HepG2 (cell line): ENCODE data around the gene HSPB6. TPM values are rescaled to one million over a fixed set of nuclear protein-coding genes. Genes with fewer than 3 reads are reported as not detected.

Source experiments
- ATF2 ChIP-seq: sonication (generic); formaldehyde crosslinking; IDR thresholded peaks from 2 replicates; pipeline ENCODE4 v1.4.0; 2020; ENCODE audit warnings: missing genetic modification reagents
- CSRNP2 ChIP-seq: sonication (generic); formaldehyde crosslinking; conservative IDR thresholded peaks from 2 replicates; pipeline ENCODE4 v1.8.0; 2022; ENCODE audit warnings: low read depth, missing genetic modification reagents
- HDAC1 ChIP-seq: sonication (generic); formaldehyde crosslinking; IDR thresholded peaks from 2 replicates; pipeline ENCODE4 v1.5.1; 2020; ENCODE audit warnings: mild to moderate bottlenecking, missing genetic modification reagents
- HNRNPK ChIP-seq: fragments of 200-400 bp; formaldehyde crosslinking; IDR thresholded peaks from 2 replicates; pipeline ENCODE4 v1.6.1; 2018; ENCODE audit warnings: low read length, low read depth, moderate library complexity, mild to moderate bottlenecking; ENCODE audit not compliant: poor library complexity, severe bottlenecking
- MAFG ChIP-seq: sonication (generic); formaldehyde crosslinking; IDR thresholded peaks from 2 replicates; pipeline ENCODE4 v1.5.1; 2020; ENCODE audit warnings: mild to moderate bottlenecking, missing genetic modification reagents
- MED8 ChIP-seq: sonication (generic); formaldehyde crosslinking; IDR thresholded peaks from 2 replicates; pipeline ENCODE4 v1.8.1; 2023; ENCODE audit warnings: mild to moderate bottlenecking, missing genetic modification reagents; ENCODE audit not compliant: insufficient replicate concordance
- NCOR1 ChIP-seq: fragments of 200-600 bp; sonication (generic); IDR thresholded peaks from 2 replicates; pipeline ENCODE4 v1.7.0; 2017; ENCODE audit warnings: antibody characterized with exemption, low read length, borderline replicate concordance
- RBAK ChIP-seq: sonication (generic); formaldehyde crosslinking; IDR thresholded peaks from 2 replicates; pipeline ENCODE4 v1.5.1; 2020; ENCODE audit warnings: mild to moderate bottlenecking, missing genetic modification reagents
- RBM22 ChIP-seq: fragments of 200-400 bp; formaldehyde crosslinking; optimal IDR thresholded peaks from 2 replicates; pipeline ENCODE3; 2017; ENCODE audit warnings: mild to moderate bottlenecking, low read length, moderate library complexity
- RELA ChIP-seq: sonication (generic); formaldehyde crosslinking; IDR thresholded peaks from 2 replicates; pipeline ENCODE4 v1.4.0; 2020; ENCODE audit warnings: missing genetic modification reagents
- SRY ChIP-seq: sonication (generic); formaldehyde crosslinking; IDR thresholded peaks from 2 replicates; pipeline ENCODE4 v1.8.0; 2022; ENCODE audit warnings: mild to moderate bottlenecking, missing genetic modification reagents
- ZFP36L2 ChIP-seq: sonication (generic); formaldehyde crosslinking; IDR thresholded peaks from 2 replicates; pipeline ENCODE4 v1.4.0; 2020; ENCODE audit warnings: missing genetic modification reagents
- ZNF274 ChIP-seq: sonication (generic); formaldehyde crosslinking; IDR thresholded peaks from 2 replicates; pipeline ENCODE4 v1.5.1; 2020; ENCODE audit warnings: mild to moderate bottlenecking, missing genetic modification reagents
- ZNF644 ChIP-seq: IDR thresholded peaks from 2 replicates; pipeline ENCODE4 v1.6.1; 2016; ENCODE audit warnings: low read depth
- ZNF746 ChIP-seq: sonication (generic); formaldehyde crosslinking; IDR thresholded peaks from 2 replicates; pipeline ENCODE4 v1.8.0; 2022; ENCODE audit warnings: mild to moderate bottlenecking, missing genetic modification reagents
- ZNF75D ChIP-seq: sonication (generic); formaldehyde crosslinking; IDR thresholded peaks from 2 replicates; pipeline ENCODE4 v1.8.1; 2023; ENCODE audit warnings: missing genetic modification reagents, mild to moderate bottlenecking, borderline replicate concordance
- ZSCAN12 ChIP-seq: sonication (generic); formaldehyde crosslinking; IDR thresholded peaks from 2 replicates; pipeline ENCODE4 v1.9.0; 2021; ENCODE audit warnings: mild to moderate bottlenecking, missing genetic modification reagents
- polyA plus RNA-seq, 8 experiments: library from polyadenylated mRNA; depleted of rRNA in 3 of 8; stranded (reverse) in 7 of 8; unstranded in 1 of 8; fragments of >200 nt; fragmentation: Illumina TruSeq in 4 of 8; extraction: Trizol in 4 of 8; gene quantifications; 2 replicates each; pipeline versions ENCODE4 v1.2.1 to v1.2.3, GENCODE V29; 2011 to 2016; ENCODE audit warnings: low read depth in 4 of 8, missing spikeins in 1 of 8, mixed read lengths in 1 of 8; ENCODE audit not compliant: insufficient read depth in 1 of 8
- total RNA-seq, 5 experiments: library from RNA; depleted of rRNA; stranded (reverse); fragments of >200 nt; fragmentation: Illumina TruSeq; extraction: Trizol; gene quantifications; 2 replicates each; pipeline ENCODE4 v1.2.3, GENCODE V29; 2016; ENCODE audit warnings: low read depth in 1 of 5
- TF ChIP-seq, protein P1 (sequence below): sonication (generic); formaldehyde crosslinking; IDR thresholded peaks from 2 replicates; pipeline ENCODE4 v1.5.1; 2020; ENCODE audit warnings: mild to moderate bottlenecking, missing genetic modification reagents, borderline replicate concordance
- TF ChIP-seq, protein P2 (sequence below): sonication (generic); formaldehyde crosslinking; IDR thresholded peaks from 2 replicates; pipeline ENCODE4 v1.5.0; 2020; ENCODE audit warnings: mild to moderate bottlenecking, missing genetic modification reagents, borderline replicate concordance
- TF ChIP-seq, protein P3 (sequence below): IDR thresholded peaks from 2 replicates; pipeline ENCODE4 v1.6.1; 2016
- TF ChIP-seq, protein P4 (sequence below): sonication (generic); formaldehyde crosslinking; IDR thresholded peaks from 2 replicates; pipeline ENCODE4 v1.4.0; 2020; ENCODE audit warnings: missing genetic modification reagents, low read depth, mild to moderate bottlenecking, borderline replicate concordance

Gene HSPB6
- total and polyA plus RNA-seq, 2 of the 13 experiments (the other 11 are each of a cell fraction or from before 2014, with no cell fraction given), result 0.18 TPM; not detected in 1

GRCh38 chr19:35748106-35749020, 8.5 kb downstream of the HSPB6 start, which contains the start of gene LIN37 (continued):
- TF ChIP-seq RBM22 (no peak), RBAK (CRISPR knock-in tag) (no peak), HDAC1 (peak; percentile 78; the same call in 1 of the 2 replicates), MED8 (CRISPR knock-in tag) (no peak), NCOR1 (peak; percentile 23; the same call in 1 of the 2 replicates), ZNF274 (CRISPR knock-in tag) (no peak), ZNF75D (CRISPR knock-in tag) (no peak), ATF2 (peak; percentile 69; the same call in 1 of the 2 replicates), HNRNPK (no peak), ZNF644 (CRISPR knock-in tag) (no peak), SRY (CRISPR knock-in tag) (no peak; the same call in 1 of the 2 replicates), ZNF746 (CRISPR knock-in tag) (0 out of 2 replicates have a peak, but pooled peaks have one; percentile 31), CSRNP2 (no peak), MAFG (CRISPR knock-in tag) (no peak), RELA (CRISPR knock-in tag) (no peak), ZFP36L2 (CRISPR knock-in tag) (no peak), ZSCAN12 (no peak)
- TF ChIP-seq, protein P1, sequence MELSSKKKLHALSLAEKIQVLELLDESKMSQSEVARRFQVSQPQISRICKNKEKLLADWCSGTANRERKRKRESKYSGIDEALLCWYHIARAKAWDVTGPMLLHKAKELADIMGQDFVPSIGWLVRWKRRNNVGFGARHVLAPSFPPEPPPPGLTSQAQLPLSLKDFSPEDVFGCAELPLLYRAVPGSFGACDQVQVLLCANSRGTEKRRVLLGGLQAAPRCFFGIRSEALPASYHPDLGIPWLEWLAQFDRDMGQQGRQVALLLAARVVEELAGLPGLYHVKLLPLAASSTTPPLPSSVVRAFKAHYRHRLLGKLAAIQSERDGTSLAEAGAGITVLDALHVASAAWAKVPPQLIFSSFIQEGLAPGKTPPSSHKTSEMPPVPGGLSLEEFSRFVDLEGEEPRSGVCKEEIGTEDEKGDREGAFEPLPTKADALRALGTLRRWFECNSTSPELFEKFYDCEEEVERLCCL (CRISPR knock-in tag), result no peak
- TF ChIP-seq, protein P2, sequence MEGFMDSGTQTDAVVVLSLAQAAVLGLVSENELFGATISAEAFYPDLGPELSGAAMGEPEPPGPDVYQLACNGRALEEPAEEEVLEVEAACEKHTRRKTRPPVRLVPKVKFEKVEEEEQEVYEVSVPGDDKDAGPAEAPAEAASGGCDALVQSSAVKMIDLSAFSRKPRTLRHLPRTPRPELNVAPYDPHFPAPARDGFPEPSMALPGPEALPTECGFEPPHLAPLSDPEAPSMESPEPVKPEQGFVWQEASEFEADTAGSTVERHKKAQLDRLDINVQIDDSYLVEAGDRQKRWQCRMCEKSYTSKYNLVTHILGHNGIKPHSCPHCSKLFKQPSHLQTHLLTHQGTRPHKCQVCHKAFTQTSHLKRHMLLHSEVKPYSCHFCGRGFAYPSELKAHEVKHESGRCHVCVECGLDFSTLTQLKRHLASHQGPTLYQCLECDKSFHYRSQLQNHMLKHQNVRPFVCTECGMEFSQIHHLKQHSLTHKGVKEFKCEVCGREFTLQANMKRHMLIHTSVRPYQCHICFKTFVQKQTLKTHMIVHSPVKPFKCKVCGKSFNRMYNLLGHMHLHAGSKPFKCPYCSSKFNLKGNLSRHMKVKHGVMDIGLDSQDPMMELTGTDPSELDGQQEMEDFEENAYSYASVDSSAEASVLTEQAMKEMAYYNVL (CRISPR knock-in tag), result no peak
- TF ChIP-seq, protein P3, sequence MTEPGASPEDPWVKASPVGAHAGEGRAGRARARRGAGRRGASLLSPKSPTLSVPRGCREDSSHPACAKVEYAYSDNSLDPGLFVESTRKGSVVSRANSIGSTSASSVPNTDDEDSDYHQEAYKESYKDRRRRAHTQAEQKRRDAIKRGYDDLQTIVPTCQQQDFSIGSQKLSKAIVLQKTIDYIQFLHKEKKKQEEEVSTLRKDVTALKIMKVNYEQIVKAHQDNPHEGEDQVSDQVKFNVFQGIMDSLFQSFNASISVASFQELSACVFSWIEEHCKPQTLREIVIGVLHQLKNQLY (CRISPR knock-in tag), result no peak
- TF ChIP-seq, protein P4, sequence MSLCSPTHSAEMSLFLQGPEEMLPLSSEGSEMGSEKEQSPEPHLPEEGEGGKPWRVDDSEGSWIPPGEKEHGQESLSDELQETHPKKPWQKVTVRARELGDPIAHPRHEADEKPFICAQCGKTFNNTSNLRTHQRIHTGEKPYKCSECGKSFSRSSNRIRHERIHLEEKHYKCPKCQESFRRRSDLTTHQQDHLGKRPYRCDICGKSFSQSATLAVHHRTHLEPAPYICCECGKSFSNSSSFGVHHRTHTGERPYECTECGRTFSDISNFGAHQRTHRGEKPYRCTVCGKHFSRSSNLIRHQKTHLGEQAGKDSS (CRISPR knock-in tag), result no peak
